A673 (cell line): ENCODE results near the gene RUBCNL. TPM values are rescaled to one million over a fixed set of nuclear protein-coding genes. Genes with fewer than 3 reads are reported as not detected.

ENCODE experiments used
- BruUV-seq: library from RNA; stranded (reverse); fragments of 400-500 nt; replicated peaks from 2 replicates; lab custom pipeline; 2021; lab: Mats Ljungman, UMichigan
- CTCF ChIA-PET: fragments of 300-600 bp; sonication (Branson Sonifier 250); formaldehyde crosslinking; loops from one replicate; lab custom pipeline; 2022; ENCODE audit warnings: antibody characterized with exemption; lab: Charles Lee
- POLR2A ChIA-PET: fragments of 300-600 bp; sonication (Branson Sonifier 250); formaldehyde crosslinking; loops from one replicate; lab custom pipeline; 2022; ENCODE audit warnings: antibody characterized with exemption; ENCODE audit not compliant: low non-redundant PET; lab: Charles Lee
- DNase-seq: peaks from one replicate; pipeline ENCODE4 v3.0.0-alpha.2; 2015; ENCODE audit warnings: low spot score
- H3K27ac ChIP-seq: fragments of 200-600 bp; sonication (generic); 2 replicates; pipeline ENCODE4 v1.5.1; 2016; ENCODE audit warnings: mixed run types, low read depth, mild to moderate bottlenecking, mixed read lengths, antibody characterized with exemption, low read length; ENCODE audit not compliant: poor library complexity, severe bottlenecking
- H3K27me3 ChIP-seq: fragments of 200-600 bp; sonication (generic); replicated peaks from 2 replicates; pipeline ENCODE4 v1.6.1; 2017; ENCODE audit warnings: mixed run types, low read depth, mild to moderate bottlenecking, mixed read lengths, antibody characterized with exemption, low read length; ENCODE audit not compliant: insufficient read depth, poor library complexity
- H3K36me3 ChIP-seq: fragments of 200-600 bp; sonication (generic); 2 replicates; pipeline ENCODE4 v1.6.1; 2016; ENCODE audit warnings: mixed run types, mild to moderate bottlenecking, mixed read lengths, antibody characterized with exemption, low read length; ENCODE audit not compliant: insufficient read depth, poor library complexity, severe bottlenecking
- H3K4me1 ChIP-seq: fragments of 200-600 bp; sonication (generic); 2 replicates; pipeline ENCODE4 v1.6.1; 2017; ENCODE audit warnings: mixed run types, mild to moderate bottlenecking, mixed read lengths, antibody characterized with exemption, low read length; ENCODE audit not compliant: insufficient read depth, poor library complexity, severe bottlenecking
- H3K4me3 ChIP-seq: fragments of 200-600 bp; sonication (generic); 2 replicates; pipeline ENCODE4 v1.5.1; 2016; ENCODE audit warnings: low read depth, mixed run types, mild to moderate bottlenecking, mixed read lengths, low read length; ENCODE audit not compliant: poor library complexity, severe bottlenecking
- H3K9me3 ChIP-seq: fragments of 200-600 bp; sonication (generic); 2 replicates; pipeline ENCODE4 v1.6.1; 2016; ENCODE audit warnings: mixed run types, low read depth, mild to moderate bottlenecking, mixed read lengths, antibody characterized with exemption, low read length; ENCODE audit not compliant: poor library complexity, severe bottlenecking
- EZH2 ChIP-seq: fragments of 200-600 bp; sonication (generic); IDR thresholded peaks from 2 replicates; pipeline ENCODE4 v1.6.1; 2017; ENCODE audit warnings: borderline replicate concordance, low read depth, mild to moderate bottlenecking, mixed read lengths, antibody characterized with exemption, low read length; ENCODE audit not compliant: poor library complexity, severe bottlenecking
- intact Hi-C: fragments of 100-400 bp; cut with micrococcal nuclease; formaldehyde crosslinking; loops from one replicate; pipeline ENCODE4 v1.10.0; 2022; ENCODE audit not compliant: unreplicated experiment
- total RNA-seq: library from RNA; stranded (reverse); gene quantifications from 2 replicates; pipeline ENCODE4 v1.2.3, GENCODE V29; 2021
- TF ChIP-seq, protein P1 (sequence below): fragments of 300-800, 200-600 bp; sonication (generic); conservative IDR thresholded peaks from 2 replicates; pipeline ENCODE4 v1.5.1; 2017; ENCODE audit warnings: low read depth, mild to moderate bottlenecking, antibody characterized with exemption, low read length, moderate library complexity, mixed read lengths

The RUBCNL gene
- total RNA-seq, 1 experiment from 2014 or later = 126 TPM

DNA sequence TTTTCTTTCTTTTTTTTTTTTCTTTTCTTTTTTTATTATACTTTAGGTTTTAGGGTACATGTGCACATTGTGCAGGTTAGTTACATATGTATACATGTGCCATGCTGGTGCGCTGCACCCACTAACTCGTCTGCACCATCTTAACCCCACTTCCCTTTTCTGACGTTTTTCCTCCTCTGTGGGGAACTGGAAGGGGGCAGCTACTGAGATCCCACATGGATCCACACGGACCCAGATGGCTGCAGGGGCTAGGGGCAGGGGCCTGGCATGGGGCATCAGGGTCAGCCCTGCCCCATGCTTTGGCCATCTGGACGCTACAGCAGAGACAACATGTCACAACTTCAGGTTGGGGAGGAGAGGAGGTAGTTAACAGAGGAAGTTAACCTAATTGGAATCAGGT is 54.3 kb downstream of the RUBCNL start:
- intact Hi-C loops = no loop called here
- POLR2A ChIA-PET = no interaction called here
- no peaks in the 10 kb centered on the region for H3K9me3 ChIP-seq
- DNase-seq = no peak
- no peak overlapping the region for H3K4me3 ChIP-seq
- no peaks in the 10 kb centered on the region for H3K4me1 ChIP-seq
- H3K27me3 ChIP-seq = no peaks in the 10 kb centered on the region
- BruUV-seq = no TSS peak
- H3K36me3 ChIP-seq = peaks cover 6% of the 10 kb centered on the region
- CTCF ChIA-PET = no interaction called here
- no peak for TF ChIP-seq EZH2
- TF ChIP-seq, protein P1, sequence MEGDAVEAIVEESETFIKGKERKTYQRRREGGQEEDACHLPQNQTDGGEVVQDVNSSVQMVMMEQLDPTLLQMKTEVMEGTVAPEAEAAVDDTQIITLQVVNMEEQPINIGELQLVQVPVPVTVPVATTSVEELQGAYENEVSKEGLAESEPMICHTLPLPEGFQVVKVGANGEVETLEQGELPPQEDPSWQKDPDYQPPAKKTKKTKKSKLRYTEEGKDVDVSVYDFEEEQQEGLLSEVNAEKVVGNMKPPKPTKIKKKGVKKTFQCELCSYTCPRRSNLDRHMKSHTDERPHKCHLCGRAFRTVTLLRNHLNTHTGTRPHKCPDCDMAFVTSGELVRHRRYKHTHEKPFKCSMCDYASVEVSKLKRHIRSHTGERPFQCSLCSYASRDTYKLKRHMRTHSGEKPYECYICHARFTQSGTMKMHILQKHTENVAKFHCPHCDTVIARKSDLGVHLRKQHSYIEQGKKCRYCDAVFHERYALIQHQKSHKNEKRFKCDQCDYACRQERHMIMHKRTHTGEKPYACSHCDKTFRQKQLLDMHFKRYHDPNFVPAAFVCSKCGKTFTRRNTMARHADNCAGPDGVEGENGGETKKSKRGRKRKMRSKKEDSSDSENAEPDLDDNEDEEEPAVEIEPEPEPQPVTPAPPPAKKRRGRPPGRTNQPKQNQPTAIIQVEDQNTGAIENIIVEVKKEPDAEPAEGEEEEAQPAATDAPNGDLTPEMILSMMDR = no peak
- no peak overlapping the region for H3K27ac ChIP-seq

DNA sequence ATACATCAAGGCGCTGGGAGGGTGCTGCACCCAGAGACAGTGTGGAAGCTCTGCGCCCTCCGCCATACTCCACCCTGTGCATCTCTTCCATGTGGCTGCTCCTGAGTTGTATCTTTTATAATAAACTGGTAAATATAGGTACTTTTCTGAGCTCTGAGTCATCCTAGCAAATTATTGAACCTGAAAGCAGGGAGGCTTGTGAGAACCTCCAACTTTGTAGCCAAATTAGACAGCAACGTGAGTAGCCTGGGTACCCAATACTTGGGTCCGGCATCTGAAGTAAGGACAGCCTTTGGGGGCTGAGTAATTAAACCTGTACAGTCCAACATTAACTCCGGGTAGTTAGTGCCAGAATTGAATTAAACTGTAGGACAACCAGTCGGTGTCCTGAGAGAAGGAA is 57.4 kb downstream of the RUBCNL start:
- Histone ChIP-seq H3K9me3 (no peaks in the 10 kb centered on the region), H3K4me1 (no peaks in the 10 kb centered on the region), H3K4me3 (no peak overlapping the region), H3K36me3 (no peaks in the 10 kb centered on the region), H3K27ac (no peak overlapping the region), H3K27me3 (no peaks in the 10 kb centered on the region)
- no peak for TF ChIP-seq EZH2
- TF ChIP-seq, protein P1 = no peak
- POLR2A ChIA-PET = interaction anchor here (0.6 kb wide), 1 partner anchor 224 kb away, joined by 6 read pairs; no protein-coding TSS in a partner anchor
- no TSS peak for BruUV-seq
- CTCF ChIA-PET = no interaction called here
- DNase-seq = no peak
- intact Hi-C loops = loop anchor here (10.0 kb wide), 1 partner anchor 705 kb away; no protein-coding TSS in a partner anchor

DNA sequence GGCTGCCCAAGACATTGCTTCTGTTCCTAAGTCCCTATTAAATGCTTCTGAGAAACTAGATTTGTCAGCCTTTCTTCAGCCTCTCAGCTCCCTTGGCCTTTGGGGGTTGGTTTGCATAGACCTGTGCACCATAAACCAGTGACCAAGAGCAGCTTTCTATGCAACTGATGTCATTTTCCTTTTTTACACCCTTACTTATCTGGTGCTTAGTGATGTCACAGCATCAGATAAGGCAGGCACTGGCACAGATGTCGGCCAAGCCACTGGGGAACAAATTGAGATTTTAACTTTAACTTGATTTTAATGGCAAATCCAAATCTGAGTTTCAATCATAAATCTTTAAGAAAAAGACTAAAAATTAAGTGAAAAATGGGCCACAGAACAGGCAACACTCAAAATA is 59.8 kb downstream of the RUBCNL start:
- Histone ChIP-seq H3K4me3 (no peak overlapping the region), H3K36me3 (no peaks in the 10 kb centered on the region), H3K27me3 (no peaks in the 10 kb centered on the region), H3K9me3 (no peaks in the 10 kb centered on the region), H3K27ac (no peak overlapping the region), H3K4me1 (no peaks in the 10 kb centered on the region)
- no peak for DNase-seq
- no TSS peak for BruUV-seq
- TF ChIP-seq, protein P1 = no peak
- no peak for TF ChIP-seq EZH2
- intact Hi-C loops = loop anchor here (10.0 kb wide), 1 partner anchor 702 kb away; no protein-coding TSS in a partner anchor
- ChIA-PET POLR2A (no interaction called here), CTCF (no interaction called here)
